GM23338 (cell line): Measurements from ENCODE around the gene CES3. TPM values are rescaled to one million over a fixed set of nuclear protein-coding genes. Genes with fewer than 3 reads are reported as not detected.
A peak's percentile ranks its signal among the peaks of the same experiment; 100 is the strongest.

Source experiments
- ATAC-seq: fragments of 200-7000 bp; cut with Tn5 transposase; 3 replicates; pipeline ENCODE4 v1.9.1; 2020
- DNase-seq: peaks from one replicate; pipeline ENCODE4 v3.0.0-alpha.2; 2015; ENCODE audit warnings: low spot score
- H2AFZ ChIP-seq: fragments of 200-600 bp; sonication (generic); 2 replicates; pipeline ENCODE4 v1.8.0; 2016; ENCODE audit warnings: antibody characterized with exemption, mild to moderate bottlenecking, moderate library complexity
- H3F3A ChIP-seq: fragments of 200-600 bp; sonication (generic); replicated peaks from 2 replicates; pipeline ENCODE4 v1.8.0; 2017; ENCODE audit warnings: antibody characterized with exemption, mixed run types, low read depth
- H3K27ac ChIP-seq: fragments of 200-600 bp; sonication (generic); 2 replicates; pipeline ENCODE4 v1.6.1; 2016; ENCODE audit warnings: low read depth
- H3K27me3 ChIP-seq: fragments of 200-600 bp; sonication (generic); 2 replicates; pipeline ENCODE4 v1.8.0; 2016; ENCODE audit warnings: mild to moderate bottlenecking, mixed run types, moderate library complexity; ENCODE audit not compliant: insufficient read depth
- H3K36me3 ChIP-seq: fragments of 200-600 bp; sonication (generic); 2 replicates; pipeline ENCODE4 v1.8.0; 2016; ENCODE audit warnings: mild to moderate bottlenecking; ENCODE audit not compliant: insufficient read depth
- H3K4me1 ChIP-seq: fragments of 200-600 bp; sonication (generic); 2 replicates; pipeline ENCODE4 v1.8.0; 2016; ENCODE audit warnings: mild to moderate bottlenecking, moderate library complexity; ENCODE audit not compliant: insufficient read depth
- H3K4me2 ChIP-seq: fragments of 200-600 bp; sonication (generic); 2 replicates; pipeline ENCODE4 v1.7.1; 2017; ENCODE audit warnings: mixed run types
- H3K4me3 ChIP-seq: fragments of 200-600 bp; sonication (generic); 2 replicates; pipeline ENCODE4 v1.6.1; 2016; ENCODE audit warnings: mixed run types
- H3K79me2 ChIP-seq: fragments of 200-600 bp; sonication (generic); replicated peaks from 2 replicates; pipeline ENCODE4 v1.8.0; 2017; ENCODE audit warnings: mild to moderate bottlenecking; ENCODE audit not compliant: insufficient read depth
- H3K9me2 ChIP-seq: fragments of 200-600 bp; sonication (generic); 2 replicates; pipeline ENCODE4 v1.8.0; 2017; ENCODE audit not compliant: insufficient read depth
- H4K20me1 ChIP-seq: fragments of 200-600 bp; sonication (generic); replicated peaks from 2 replicates; pipeline ENCODE4 v1.8.0; 2017; ENCODE audit warnings: mild to moderate bottlenecking; ENCODE audit not compliant: insufficient read depth
- H3K27ac Mint-ChIP-seq: 2 replicates; pipeline ENCODE4 v1.8.0; 2020; ENCODE audit warnings: inconsistent platforms, mild to moderate bottlenecking, moderate library complexity, mixed read lengths
- H3K27me3 Mint-ChIP-seq: 3 replicates; pipeline ENCODE4 v1.8.0; 2022; ENCODE audit warnings: low read depth, mild to moderate bottlenecking, moderate library complexity, mixed read lengths, inconsistent platforms; ENCODE audit not compliant: insufficient read depth, poor library complexity
- H3K36me3 Mint-ChIP-seq: 3 replicates; pipeline ENCODE4 v1.8.0; 2021; ENCODE audit warnings: low read depth, mild to moderate bottlenecking, inconsistent platforms, moderate library complexity, mixed read lengths
- H3K4me1 Mint-ChIP-seq: 3 replicates; pipeline ENCODE4 v1.8.0; 2020; ENCODE audit warnings: mild to moderate bottlenecking, inconsistent platforms, mixed read lengths
- H3K4me3 Mint-ChIP-seq: 3 replicates; pipeline ENCODE4 v1.8.0; 2021; ENCODE audit warnings: moderate library complexity, mild to moderate bottlenecking, inconsistent platforms, mixed read lengths
- H3K9me3 Mint-ChIP-seq: 3 replicates; pipeline ENCODE4 v1.8.0; 2020; ENCODE audit warnings: moderate library complexity, mild to moderate bottlenecking, inconsistent platforms, mixed read lengths
- CREB1 ChIP-seq: fragments of 250-450 bp; sonication (Bioruptor Pico); IDR thresholded peaks from 2 replicates; pipeline ENCODE4 v1.5.0; 2020; ENCODE audit warnings: low read depth, mild to moderate bottlenecking, moderate library complexity
- CTCF ChIP-seq, 2 experiments: fragments of 200-600 bp in 1 of 2; sonication (generic) in 1 of 2; conservative IDR thresholded peaks; 2 replicates each; pipeline versions ENCODE4 v1.5.1 to v1.6.1; 2016 to 2017; ENCODE audit warnings: antibody characterized with exemption in 2 of 2, low read depth in 2 of 2, mild to moderate bottlenecking in 2 of 2, moderate library complexity in 1 of 2
- EZH2phosphoT487 ChIP-seq: fragments of 200-600 bp; sonication (generic); IDR thresholded peaks from one replicate; pipeline ENCODE4 v1.8.1; 2018; ENCODE audit warnings: antibody characterized with exemption; ENCODE audit not compliant: unreplicated experiment
- JUNB ChIP-seq: IDR thresholded peaks from one replicate; pipeline ENCODE4 v1.6.1; 2016; ENCODE audit warnings: antibody characterized with exemption; ENCODE audit not compliant: unreplicated experiment
- POLR2AphosphoS5 ChIP-seq: IDR thresholded peaks from 2 replicates; pipeline ENCODE4 v1.6.1; 2016; ENCODE audit warnings: antibody characterized with exemption, low read depth
- STAT1 ChIP-seq: IDR thresholded peaks from one replicate; pipeline ENCODE4 v1.6.1; 2016; ENCODE audit warnings: antibody characterized with exemption; ENCODE audit not compliant: unreplicated experiment
- ZNF331 ChIP-seq: fragments of 250-450 bp; sonication (Bioruptor Pico); IDR thresholded peaks from 2 replicates; pipeline ENCODE4 v1.5.0; 2020; ENCODE audit warnings: low read depth, mild to moderate bottlenecking, moderate library complexity
- polyA plus RNA-seq: library from polyadenylated mRNA; unstranded; fragments of >200 nt; fragmentation: Nextera tagmentation; extraction: Ambion mirVana; gene quantifications from 2 replicates; pipeline ENCODE4 v1.2.1, GENCODE V29; 2016
- total RNA-seq: library from RNA; depleted of rRNA; stranded (reverse); fragments of >200 nt; shearing (Covaris generic); gene quantifications from 2 replicates; pipeline ENCODE4 v1.2.3, GENCODE V29; 2014
- TF ChIP-seq, protein P1 (sequence below): IDR thresholded peaks from one replicate; pipeline ENCODE4 v1.6.1; 2018; ENCODE audit warnings: antibody characterized with exemption; ENCODE audit not compliant: unreplicated experiment

The CES3 gene
- total and polyA plus RNA-seq, 2 experiments from 2014 or later = 0.55 to 1.0 TPM

DNA sequence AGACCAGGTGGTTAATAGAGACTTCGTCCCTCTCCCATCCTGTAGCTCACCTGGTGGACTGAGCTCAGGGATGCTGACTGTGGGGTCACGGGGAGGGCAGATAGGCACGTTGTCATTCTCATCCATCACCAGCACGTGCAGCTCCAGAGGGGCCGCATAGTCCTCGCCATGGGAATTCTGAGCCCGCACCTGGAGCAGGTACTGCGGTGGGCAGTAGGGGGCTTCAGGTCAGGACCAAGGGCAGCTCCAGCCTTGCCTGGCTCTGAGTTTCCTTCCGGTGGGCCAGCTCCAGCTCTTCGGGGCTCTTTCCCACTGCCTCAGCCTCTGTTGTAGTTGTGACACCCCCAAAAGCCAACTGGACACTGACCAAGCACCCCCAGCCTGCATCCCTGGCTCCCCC is 48.0 kb upstream of the CES3 start:
- H3K27me3 Mint-ChIP-seq = peaks cover 12% of the 10 kb centered on the region
- H3K4me3 Mint-ChIP-seq = no peak overlapping the region

DNA sequence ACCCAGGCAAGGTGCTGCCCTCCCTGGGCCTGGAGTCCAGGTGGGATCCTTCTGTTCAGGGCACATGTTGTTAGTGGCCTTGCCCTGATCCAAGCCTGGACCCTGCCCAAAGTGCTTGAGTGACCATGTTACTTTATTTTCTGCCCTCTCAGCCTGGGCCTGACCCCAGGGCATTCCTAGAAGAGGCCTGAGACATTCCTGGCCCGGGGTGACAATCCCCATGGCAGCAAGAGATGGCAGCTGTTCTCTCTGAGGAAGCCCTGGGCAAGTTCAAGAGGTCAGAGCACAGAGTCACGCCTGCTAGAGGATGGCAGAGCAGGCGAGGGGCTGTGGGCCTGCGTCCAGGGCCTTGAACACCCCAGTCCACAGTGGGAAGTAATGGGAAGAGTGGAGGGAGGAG is 47.4 kb upstream of the CES3 start:
- Mint-ChIP-seq H3K36me3 (no peaks in the 10 kb centered on the region), H3K27ac (no peak overlapping the region), H3K9me3 (no peaks in the 10 kb centered on the region; the same call in 2 of the 3 replicates), H3K27me3 (peaks cover 12% of the 10 kb centered on the region), H3K4me3 (no peak overlapping the region), H3K4me1 (no peaks in the 10 kb centered on the region)
- H3K4me3 ChIP-seq = no peak overlapping the region
- no peaks in the 10 kb centered on the region for H3K9me2 ChIP-seq
- no peaks in the 10 kb centered on the region for H3K36me3 ChIP-seq
- no peak overlapping the region for H2AFZ ChIP-seq
- H3K4me2 ChIP-seq = no peak overlapping the region
- H3F3A ChIP-seq = no peaks in the 10 kb centered on the region
- H3K27me3 ChIP-seq = no peaks in the 10 kb centered on the region
- H3K27ac ChIP-seq = no peak overlapping the region
- no peaks in the 10 kb centered on the region for H4K20me1 ChIP-seq
- no peaks in the 10 kb centered on the region for H3K79me2 ChIP-seq
- no peaks in the 10 kb centered on the region for H3K4me1 ChIP-seq
- no peak for DNase-seq
- ATAC-seq = no peak
- TF ChIP-seq POLR2AphosphoS5 (no peak), JUNB (no peak), EZH2phosphoT487 (no peak), STAT1 (no peak), ZNF331 (no peak), CTCF (conservative IDR thresholded peaks at IDR 0.05; ENCODE audit: low read depth in 2 of 2) (no peak)
- TF ChIP-seq, protein P1, sequence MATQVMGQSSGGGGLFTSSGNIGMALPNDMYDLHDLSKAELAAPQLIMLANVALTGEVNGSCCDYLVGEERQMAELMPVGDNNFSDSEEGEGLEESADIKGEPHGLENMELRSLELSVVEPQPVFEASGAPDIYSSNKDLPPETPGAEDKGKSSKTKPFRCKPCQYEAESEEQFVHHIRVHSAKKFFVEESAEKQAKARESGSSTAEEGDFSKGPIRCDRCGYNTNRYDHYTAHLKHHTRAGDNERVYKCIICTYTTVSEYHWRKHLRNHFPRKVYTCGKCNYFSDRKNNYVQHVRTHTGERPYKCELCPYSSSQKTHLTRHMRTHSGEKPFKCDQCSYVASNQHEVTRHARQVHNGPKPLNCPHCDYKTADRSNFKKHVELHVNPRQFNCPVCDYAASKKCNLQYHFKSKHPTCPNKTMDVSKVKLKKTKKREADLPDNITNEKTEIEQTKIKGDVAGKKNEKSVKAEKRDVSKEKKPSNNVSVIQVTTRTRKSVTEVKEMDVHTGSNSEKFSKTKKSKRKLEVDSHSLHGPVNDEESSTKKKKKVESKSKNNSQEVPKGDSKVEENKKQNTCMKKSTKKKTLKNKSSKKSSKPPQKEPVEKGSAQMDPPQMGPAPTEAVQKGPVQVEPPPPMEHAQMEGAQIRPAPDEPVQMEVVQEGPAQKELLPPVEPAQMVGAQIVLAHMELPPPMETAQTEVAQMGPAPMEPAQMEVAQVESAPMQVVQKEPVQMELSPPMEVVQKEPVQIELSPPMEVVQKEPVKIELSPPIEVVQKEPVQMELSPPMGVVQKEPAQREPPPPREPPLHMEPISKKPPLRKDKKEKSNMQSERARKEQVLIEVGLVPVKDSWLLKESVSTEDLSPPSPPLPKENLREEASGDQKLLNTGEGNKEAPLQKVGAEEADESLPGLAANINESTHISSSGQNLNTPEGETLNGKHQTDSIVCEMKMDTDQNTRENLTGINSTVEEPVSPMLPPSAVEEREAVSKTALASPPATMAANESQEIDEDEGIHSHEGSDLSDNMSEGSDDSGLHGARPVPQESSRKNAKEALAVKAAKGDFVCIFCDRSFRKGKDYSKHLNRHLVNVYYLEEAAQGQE = no peak

More for the DNA sequence above, 48.0 kb upstream of the CES3 start:
- ATAC-seq (peak; percentile 87), DNase-seq (peak; percentile 75)
- H3K36me3 Mint-ChIP-seq = no peaks in the 10 kb centered on the region
- H2AFZ ChIP-seq = no peak overlapping the region
- no peak overlapping the region for H3K4me2 ChIP-seq
- no peaks in the 10 kb centered on the region for H3K4me1 Mint-ChIP-seq
- no peaks in the 10 kb centered on the region for H3F3A ChIP-seq
- TF ChIP-seq POLR2AphosphoS5 (no peak), CTCF (conservative IDR thresholded peaks at IDR 0.05; ENCODE audit: low read depth in 2 of 2) (0 out of 4 replicates have a peak, but pooled peaks of 1 of the 2 experiments have one; percentile 16), STAT1 (no peak), CREB1 (CRISPR knock-in tag) (no peak)
- TF ChIP-seq, protein P1 = peak; percentile 79
- no peaks in the 10 kb centered on the region for H3K36me3 ChIP-seq
- no peaks in the 10 kb centered on the region for H3K9me2 ChIP-seq
- no peak overlapping the region for H3K4me3 ChIP-seq
- no peaks in the 10 kb centered on the region for H3K4me1 ChIP-seq
- no peaks in the 10 kb centered on the region; the same call in 2 of the 3 replicates for H3K9me3 Mint-ChIP-seq
- H3K79me2 ChIP-seq = no peaks in the 10 kb centered on the region
- H4K20me1 ChIP-seq = no peaks in the 10 kb centered on the region
- no peak overlapping the region for H3K27ac ChIP-seq
- no peaks in the 10 kb centered on the region for H3K27me3 ChIP-seq
- H3K27ac Mint-ChIP-seq = no peak overlapping the region
